ELR (cell line): ENCODE measurements around the gene RASGEF1B.

Experiments
- DNase-seq: peaks from one replicate; pipeline ENCODE4 v3.0.0-alpha.2; 2015; ENCODE audit warnings: low read depth

Gene RASGEF1B

GRCh38 chr4:81465406-81466340 lies 6.0 kb downstream of the RASGEF1B start:
- no peak for DNase-seq

GRCh38 chr4:81460834-81461233 lies 10.9 kb downstream of the RASGEF1B start:
- DNase-seq: no peak

- no peak for DNase-seq
Measured at GRCh38 chr4:81460191-81460701, 11.5 kb downstream of the RASGEF1B start.

- no peak for DNase-seq
Measured at GRCh38 chr4:81459228-81459627, 12.5 kb downstream of the RASGEF1B start.

- no peak for DNase-seq
Measured at GRCh38 chr4:81457921-81458520, 13.7 kb downstream of the RASGEF1B start.

- no peak for DNase-seq
Measured at GRCh38 chr4:81457345-81457744, 14.4 kb downstream of the RASGEF1B start.

GRCh38 chr4:81455897-81456296 lies 15.8 kb downstream of the RASGEF1B start:
- DNase-seq: no peak

GRCh38 chr4:81454948-81455347 lies 16.8 kb downstream of the RASGEF1B start:
- no peak for DNase-seq

GRCh38 chr4:81454499-81454898 lies 17.2 kb downstream of the RASGEF1B start:
- peak; percentile 3 for DNase-seq

- DNase-seq: no peak
Measured at GRCh38 chr4:81453024-81453423, 18.7 kb downstream of the RASGEF1B start.

- DNase-seq: no peak
Measured at GRCh38 chr4:81452452-81453006, 19.2 kb downstream of the RASGEF1B start.

GRCh38 chr4:81449015-81449414 lies 22.7 kb downstream of the RASGEF1B start:
- no peak for DNase-seq

- no peak for DNase-seq
Measured at GRCh38 chr4:81447566-81448229, 24.0 kb downstream of the RASGEF1B start.

- no peak for DNase-seq
Measured at GRCh38 chr4:81446634-81447033, 25.1 kb downstream of the RASGEF1B start.

GRCh38 chr4:81445196-81445595 lies 26.5 kb downstream of the RASGEF1B start:
- no peak for DNase-seq

GRCh38 chr4:81442484-81443085 lies 29.1 kb downstream of the RASGEF1B start:
- DNase-seq: no peak

- DNase-seq: no peak
Measured at GRCh38 chr4:81440949-81441348, 30.8 kb downstream of the RASGEF1B start.

- no peak for DNase-seq
Measured at GRCh38 chr4:81436941-81437574, 34.6 kb downstream of the RASGEF1B start.

- no peak for DNase-seq
Measured at GRCh38 chr4:81436096-81436495, 35.6 kb downstream of the RASGEF1B start.

GRCh38 chr4:81432825-81433224 lies 38.9 kb downstream of the RASGEF1B start:
- no peak for DNase-seq

- no peak for DNase-seq
Measured at GRCh38 chr4:81431971-81432370, 39.7 kb downstream of the RASGEF1B start.
